GM12875 (cell line): ENCODE data around the gene NFIA.

Experiments
- H3K4me3 ChIP-seq: one replicate; pipeline ENCODE4 v1.5.1; 2011; ENCODE audit warnings: low read depth, low read length, control low read depth
- TF ChIP-seq, protein P1 (sequence below): IDR thresholded peaks from 2 replicates; pipeline ENCODE4 v1.5.1; 2011; ENCODE audit warnings: low read depth, mild to moderate bottlenecking, control low read depth, inconsistent platforms, low read length, moderate library complexity, borderline replicate concordance; ENCODE audit not compliant: insufficient read depth

The NFIA gene

GRCh38 chr1:61131716-61132115, 49.4 kb downstream of the NFIA start:
- TF ChIP-seq, protein P1, sequence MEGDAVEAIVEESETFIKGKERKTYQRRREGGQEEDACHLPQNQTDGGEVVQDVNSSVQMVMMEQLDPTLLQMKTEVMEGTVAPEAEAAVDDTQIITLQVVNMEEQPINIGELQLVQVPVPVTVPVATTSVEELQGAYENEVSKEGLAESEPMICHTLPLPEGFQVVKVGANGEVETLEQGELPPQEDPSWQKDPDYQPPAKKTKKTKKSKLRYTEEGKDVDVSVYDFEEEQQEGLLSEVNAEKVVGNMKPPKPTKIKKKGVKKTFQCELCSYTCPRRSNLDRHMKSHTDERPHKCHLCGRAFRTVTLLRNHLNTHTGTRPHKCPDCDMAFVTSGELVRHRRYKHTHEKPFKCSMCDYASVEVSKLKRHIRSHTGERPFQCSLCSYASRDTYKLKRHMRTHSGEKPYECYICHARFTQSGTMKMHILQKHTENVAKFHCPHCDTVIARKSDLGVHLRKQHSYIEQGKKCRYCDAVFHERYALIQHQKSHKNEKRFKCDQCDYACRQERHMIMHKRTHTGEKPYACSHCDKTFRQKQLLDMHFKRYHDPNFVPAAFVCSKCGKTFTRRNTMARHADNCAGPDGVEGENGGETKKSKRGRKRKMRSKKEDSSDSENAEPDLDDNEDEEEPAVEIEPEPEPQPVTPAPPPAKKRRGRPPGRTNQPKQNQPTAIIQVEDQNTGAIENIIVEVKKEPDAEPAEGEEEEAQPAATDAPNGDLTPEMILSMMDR = no peak
- no peak overlapping the region for H3K4me3 ChIP-seq

GRCh38 chr1:61132176-61132638, 49.8 kb downstream of the NFIA start:
- H3K4me3 ChIP-seq = no peak overlapping the region
- TF ChIP-seq, protein P1 = no peak

DNA sequence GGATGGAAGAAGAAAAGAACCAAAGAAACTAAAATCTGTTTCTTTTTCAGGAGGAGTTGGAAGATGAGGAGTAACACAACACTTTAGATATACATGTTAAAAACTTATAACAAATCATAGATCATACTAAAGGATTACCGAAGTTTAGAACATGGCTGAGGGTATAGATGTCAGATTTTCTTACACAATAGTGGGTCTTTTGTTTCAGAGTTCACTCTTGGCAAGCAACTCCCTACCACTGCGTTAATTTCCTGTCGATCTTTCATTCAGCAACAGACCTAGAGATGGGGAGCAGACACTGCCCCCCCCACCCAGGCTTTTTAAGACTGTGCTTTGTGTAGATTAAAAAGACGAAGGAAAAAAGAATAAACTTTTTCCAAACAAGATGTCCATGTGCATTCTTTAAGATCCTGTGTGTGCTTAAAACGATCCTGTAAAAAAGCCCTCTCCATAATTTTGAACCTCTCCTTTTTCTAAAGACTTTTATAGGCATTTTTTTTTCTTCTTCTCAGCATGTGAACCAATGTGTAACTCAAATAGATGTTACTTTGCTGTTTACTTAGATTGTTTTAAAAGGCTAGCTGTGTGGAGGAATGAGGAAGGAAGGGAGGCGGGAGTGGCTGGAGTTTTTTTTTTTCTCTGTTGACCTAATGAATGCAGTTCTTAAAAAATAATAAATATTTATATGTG, 50.4 kb downstream of the NFIA start:
- H3K4me3 ChIP-seq = no peak overlapping the region
- TF ChIP-seq, protein P1 = no peak

- TF ChIP-seq, protein P1 = no peak
- no peak overlapping the region for H3K4me3 ChIP-seq
These were observed 51.1 kb downstream of the NFIA start for GRCh38 chr1:61133335-61134019.

GRCh38 chr1:61135291-61135690, 52.9 kb downstream of the NFIA start:
- H3K4me3 ChIP-seq = no peak overlapping the region
- TF ChIP-seq, protein P1 = no peak

GRCh38 chr1:61138305-61138704, 55.9 kb downstream of the NFIA start:
- TF ChIP-seq, protein P1 = no peak
- H3K4me3 ChIP-seq = no peak overlapping the region
